ENCODE results near the gene LHFPL6. TPM values are rescaled to one million over a fixed set of nuclear protein-coding genes. Genes with fewer than 3 reads are reported as not detected.
A peak's percentile ranks its signal among the peaks of the same experiment; 100 is the strongest.

LHFPL6 gene
- total and polyA plus RNA-seq, 2 experiments from 2014 or later: 7.8 to 9.5 TPM

GRCh38 chr13:39496506-39496905 is 106.5 kb downstream of the LHFPL6 start (continued):
- TF ChIP-seq POLR2AphosphoS5 (IDR thresholded peaks at IDR 0.05; ENCODE audit: low read depth) (no peak), CTCF (conservative IDR thresholded peaks at IDR 0.05; ENCODE audit: low read depth in 2 of 2) (no peak), ZNF331 (CRISPR knock-in tag; IDR thresholded peaks at IDR 0.05; ENCODE audit: low read depth) (no peak), STAT1 (IDR thresholded peaks at IDR 0.05; ENCODE audit: unreplicated experiment) (no peak), REST (IDR thresholded peaks at IDR 0.05; ENCODE audit: unreplicated experiment) (no peak), JUNB (IDR thresholded peaks at IDR 0.05; ENCODE audit: unreplicated experiment) (no peak), ETS1 (IDR thresholded peaks at IDR 0.05) (no peak), EZH2 (IDR thresholded peaks at IDR 0.05; ENCODE audit: low read depth, unreplicated experiment) (no peak)

GRCh38 chr13:39494633-39495032 is 108.4 kb downstream of the LHFPL6 start:
- Mint-ChIP-seq H3K36me3 (ENCODE audit: low read depth) (no peaks in the 10 kb centered on the region; the same call in 2 of the 3 replicates), H3K4me1 (peaks cover 91% of the 10 kb centered on the region), H3K9me3 (peaks cover 4% of the 10 kb centered on the region; the same call in 1 of the 3 replicates), H3K27me3 (ENCODE audit: insufficient read depth, low read depth, poor library complexity) (peaks cover 16% of the 10 kb centered on the region), H3K4me3 (no peak overlapping the region), H3K27ac (peak overlapping the region; percentile 54; the same call in 1 of the 2 replicates)
- Histone ChIP-seq H3K27me3 (ENCODE audit: insufficient read depth) (peaks cover 16% of the 10 kb centered on the region), H3K79me2 (replicated peaks; ENCODE audit: insufficient read depth) (no peaks in the 10 kb centered on the region), H3F3A (replicated peaks; ENCODE audit: low read depth) (no peaks in the 10 kb centered on the region), H2AFZ (no peak overlapping the region), H3K4me3 (0 out of 2 replicates have a peak overlapping the region, but pooled peaks have one; percentile 13), H3K4me2 (peak overlapping the region; percentile 43), H3K4me1 (ENCODE audit: insufficient read depth) (peaks cover 79% of the 10 kb centered on the region), H3K9me2 (ENCODE audit: insufficient read depth) (peaks cover 8% of the 10 kb centered on the region; the same call in 1 of the 2 replicates), H3K36me3 (ENCODE audit: insufficient read depth) (no peaks in the 10 kb centered on the region), H3K27ac (ENCODE audit: low read depth) (peak overlapping the region; percentile 84), H4K20me1 (replicated peaks; ENCODE audit: insufficient read depth) (no peaks in the 10 kb centered on the region)
- no peak for DNase-seq (ENCODE audit: low spot score)
- no peak for ATAC-seq
- TF ChIP-seq CREB1 (CRISPR knock-in tag; IDR thresholded peaks at IDR 0.05; ENCODE audit: low read depth): no peak
- TF ChIP-seq JUNB (IDR thresholded peaks at IDR 0.05; ENCODE audit: unreplicated experiment): no peak
- no peak for TF ChIP-seq EZH2phosphoT487 (IDR thresholded peaks at IDR 0.05; ENCODE audit: unreplicated experiment)
- no peak for TF ChIP-seq ZNF331 (CRISPR knock-in tag; IDR thresholded peaks at IDR 0.05; ENCODE audit: low read depth)
- no peak for TF ChIP-seq ZNF462 (CRISPR knock-in tag; IDR thresholded peaks at IDR 0.05)

All from GM23338 (cell line).